PC-9 (cell line): Measurements from ENCODE around the gene EPG5. TPM values are rescaled to one million over a fixed set of nuclear protein-coding genes. Genes with fewer than 3 reads are reported as not detected.
A peak's percentile ranks its signal among the peaks of the same experiment; 100 is the strongest.

Experiments used
- BruUV-seq: library from RNA; stranded (reverse); fragments of 400-500 nt; replicated peaks from 2 replicates; lab custom pipeline; 2021; lab: Mats Ljungman, UMichigan
- CTCF ChIA-PET: fragments of 300-600 bp; sonication (Branson Sonifier 250); formaldehyde crosslinking; loops from one replicate; lab custom pipeline; 2022; ENCODE audit warnings: antibody characterized with exemption; lab: Charles Lee
- POLR2A ChIA-PET: fragments of 300-600 bp; sonication (Branson Sonifier 250); formaldehyde crosslinking; loops from one replicate; lab custom pipeline; 2022; ENCODE audit warnings: antibody characterized with exemption; ENCODE audit not compliant: unreplicated experiment; lab: Charles Lee
- DNase-seq, 2 experiments: peaks; one replicate each; pipeline versions ENCODE4 v3.0.0 to v3.0.0-alpha.2; 2015 to 2022; ENCODE audit warnings: mixed read lengths in 1 of 2
- H2AFZ ChIP-seq: fragments of 200-600 bp; sonication (generic); 2 replicates; pipeline ENCODE4 v1.8.1; 2017; ENCODE audit warnings: antibody characterized with exemption
- H3F3A ChIP-seq: fragments of 200-600 bp; sonication (generic); 2 replicates; pipeline ENCODE4 v1.8.1; 2017; ENCODE audit warnings: antibody characterized with exemption, mild to moderate bottlenecking, low read depth; ENCODE audit not compliant: insufficient read depth
- H3K27ac ChIP-seq: fragments of 200-600 bp; sonication (generic); 2 replicates; pipeline ENCODE4 v1.6.1; 2016; ENCODE audit warnings: mixed run types
- H3K27me3 ChIP-seq: fragments of 200-600 bp; sonication (generic); 2 replicates; pipeline ENCODE4 v1.6.1; 2016; ENCODE audit warnings: low read depth, mixed run types; ENCODE audit not compliant: insufficient read depth
- H3K36me3 ChIP-seq: fragments of 200-600 bp; sonication (generic); 2 replicates; pipeline ENCODE4 v1.6.1; 2016; ENCODE audit warnings: low read depth, mixed run types
- H3K4me1 ChIP-seq: fragments of 200-600 bp; sonication (generic); replicated peaks from 2 replicates; pipeline ENCODE4 v1.6.1; 2016; ENCODE audit warnings: mixed run types; ENCODE audit not compliant: insufficient read depth
- H3K4me2 ChIP-seq: fragments of 200-600 bp; sonication (generic); 2 replicates; pipeline ENCODE4 v1.6.1; 2017; ENCODE audit warnings: mixed run types
- H3K4me3 ChIP-seq: fragments of 200-600 bp; sonication (generic); 2 replicates; pipeline ENCODE4 v1.6.1; 2016; ENCODE audit warnings: mixed run types
- H3K79me2 ChIP-seq: fragments of 200-600 bp; sonication (generic); 2 replicates; pipeline ENCODE4 v1.6.1; 2017; ENCODE audit warnings: low read depth, mixed run types
- H3K9me2 ChIP-seq: fragments of 200-600 bp; sonication (generic); 2 replicates; pipeline ENCODE4 v1.8.1; 2017; ENCODE audit warnings: mild to moderate bottlenecking; ENCODE audit not compliant: insufficient read depth
- H3K9me3 ChIP-seq: fragments of 200-600 bp; sonication (generic); 2 replicates; pipeline ENCODE4 v1.8.1; 2016; ENCODE audit warnings: low read depth; ENCODE audit not compliant: insufficient read depth
- H4K20me1 ChIP-seq: fragments of 200-600 bp; sonication (generic); 2 replicates; pipeline ENCODE4 v1.8.1; 2017; ENCODE audit not compliant: insufficient read depth
- EZH2 ChIP-seq: fragments of 200-600 bp; sonication (generic); IDR thresholded peaks from 2 replicates; pipeline ENCODE4 v1.8.0; 2017; ENCODE audit warnings: antibody characterized with exemption, low read depth
- intact Hi-C: fragments of 100-400 bp; cut with micrococcal nuclease; formaldehyde crosslinking; loops from one replicate; pipeline ENCODE4 v1.10.0; 2022; ENCODE audit not compliant: unreplicated experiment
- total RNA-seq: library from RNA; stranded (reverse); gene quantifications from 2 replicates; pipeline ENCODE4 v1.2.3, GENCODE V29; 2021
- TF ChIP-seq, protein P1 (sequence below): fragments of 200-600 bp; sonication (generic); conservative IDR thresholded peaks from 2 replicates; pipeline ENCODE4 v1.6.1; 2017; ENCODE audit warnings: mixed run types, antibody characterized with exemption, mild to moderate bottlenecking, moderate library complexity

EPG5 gene
- total RNA-seq, 1 experiment from 2014 or later, result 19.5 TPM

GRCh38 chr18:45879681-45880655, 87.2 kb downstream of the EPG5 start:
- TF ChIP-seq, protein P1, sequence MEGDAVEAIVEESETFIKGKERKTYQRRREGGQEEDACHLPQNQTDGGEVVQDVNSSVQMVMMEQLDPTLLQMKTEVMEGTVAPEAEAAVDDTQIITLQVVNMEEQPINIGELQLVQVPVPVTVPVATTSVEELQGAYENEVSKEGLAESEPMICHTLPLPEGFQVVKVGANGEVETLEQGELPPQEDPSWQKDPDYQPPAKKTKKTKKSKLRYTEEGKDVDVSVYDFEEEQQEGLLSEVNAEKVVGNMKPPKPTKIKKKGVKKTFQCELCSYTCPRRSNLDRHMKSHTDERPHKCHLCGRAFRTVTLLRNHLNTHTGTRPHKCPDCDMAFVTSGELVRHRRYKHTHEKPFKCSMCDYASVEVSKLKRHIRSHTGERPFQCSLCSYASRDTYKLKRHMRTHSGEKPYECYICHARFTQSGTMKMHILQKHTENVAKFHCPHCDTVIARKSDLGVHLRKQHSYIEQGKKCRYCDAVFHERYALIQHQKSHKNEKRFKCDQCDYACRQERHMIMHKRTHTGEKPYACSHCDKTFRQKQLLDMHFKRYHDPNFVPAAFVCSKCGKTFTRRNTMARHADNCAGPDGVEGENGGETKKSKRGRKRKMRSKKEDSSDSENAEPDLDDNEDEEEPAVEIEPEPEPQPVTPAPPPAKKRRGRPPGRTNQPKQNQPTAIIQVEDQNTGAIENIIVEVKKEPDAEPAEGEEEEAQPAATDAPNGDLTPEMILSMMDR, result peak; percentile 98
- no peak for TF ChIP-seq EZH2
- Histone ChIP-seq H3K9me2 (no peaks in the 10 kb centered on the region), H3K9me3 (no peaks in the 10 kb centered on the region), H3K4me3 (no peak overlapping the region), H3K27ac (no peak overlapping the region), H3K4me2 (no peak overlapping the region), H3F3A (no peaks in the 10 kb centered on the region), H3K27me3 (no peaks in the 10 kb centered on the region), H4K20me1 (no peaks in the 10 kb centered on the region), H3K79me2 (no peaks in the 10 kb centered on the region), H3K4me1 (no peaks in the 10 kb centered on the region), H3K36me3 (peaks cover 21% of the 10 kb centered on the region), H2AFZ (no peak overlapping the region)
- BruUV-seq, result no TSS peak
- DNase-seq, result peak in 1 of 2 experiments; percentile 52
- intact Hi-C loops, result loop anchor here (1.0 to 2.0 kb wide), 3 partner anchors 157 to 215 kb away; no protein-coding TSS in a partner anchor
- ChIA-PET CTCF (interaction anchor here (0.9 kb wide), 1 partner anchor 157 kb away, joined by 5 read pairs; no protein-coding TSS in a partner anchor), POLR2A (no interaction called here)

- H3K4me3 ChIP-seq, result no peak overlapping the region
- H3K4me2 ChIP-seq, result no peak overlapping the region
- H3F3A ChIP-seq, result peaks cover 4% of the 10 kb centered on the region; the same call in 1 of the 2 replicates
- ChIA-PET CTCF (no interaction called here), POLR2A (no interaction called here)
- H3K9me2 ChIP-seq, result no peaks in the 10 kb centered on the region
- H3K9me3 ChIP-seq, result no peaks in the 10 kb centered on the region
- no peaks in the 10 kb centered on the region for H4K20me1 ChIP-seq
- no peak overlapping the region for H2AFZ ChIP-seq
- peaks cover 15% of the 10 kb centered on the region; the same call in 1 of the 2 replicates for H3K36me3 ChIP-seq
- peaks cover 3% of the 10 kb centered on the region; the same call in 1 of the 2 replicates for H3K4me1 ChIP-seq
- no peaks in the 10 kb centered on the region for H3K79me2 ChIP-seq
- intact Hi-C loops, result no loop called here
- no peak for DNase-seq
- TF ChIP-seq EZH2, result no peak
- TF ChIP-seq, protein P1, result no peak
- H3K27ac ChIP-seq, result no peak overlapping the region
- BruUV-seq, result no TSS peak
- no peaks in the 10 kb centered on the region for H3K27me3 ChIP-seq
Measured at GRCh38 chr18:45877403-45877802, 89.7 kb downstream of the EPG5 start.

GRCh38 chr18:45876161-45876560, 91.0 kb downstream of the EPG5 start:
- H3K79me2 ChIP-seq, result no peaks in the 10 kb centered on the region
- H3K27me3 ChIP-seq, result no peaks in the 10 kb centered on the region
- H3K9me2 ChIP-seq, result no peaks in the 10 kb centered on the region
- intact Hi-C loops, result no loop called here
- no peak overlapping the region for H3K27ac ChIP-seq
- CTCF ChIA-PET, result no interaction called here
- H3K9me3 ChIP-seq, result no peaks in the 10 kb centered on the region
- no peak overlapping the region for H2AFZ ChIP-seq
- peaks cover 10% of the 10 kb centered on the region; the same call in 1 of the 2 replicates for H3K36me3 ChIP-seq
- no peak overlapping the region for H3K4me2 ChIP-seq
- POLR2A ChIA-PET, result no interaction called here
- peaks cover 16% of the 10 kb centered on the region for H3F3A ChIP-seq
- no peak for DNase-seq
- BruUV-seq, result no TSS peak
- no peak for TF ChIP-seq EZH2
- TF ChIP-seq, protein P1, result no peak
- no peaks in the 10 kb centered on the region for H4K20me1 ChIP-seq
- H3K4me1 ChIP-seq, result peaks cover 15% of the 10 kb centered on the region
- H3K4me3 ChIP-seq, result no peak overlapping the region
